ENCODE data around the gene CPSF3. TPM values are rescaled to one million over a fixed set of nuclear protein-coding genes. Genes with fewer than 3 reads are reported as not detected.

Gene CPSF3
- total RNA-seq, 1 experiment from 2014 or later, result 61.5 TPM

- H3K27me3 ChIP-seq (ENCODE audit: insufficient read depth, low read depth), result no peaks in the 10 kb centered on the region
- no peak for DNase-seq
- no peak overlapping the region for H3K4me3 ChIP-seq
- H3K9me2 ChIP-seq (ENCODE audit: insufficient read depth), result no peaks in the 10 kb centered on the region
- intact Hi-C loops (cut with micrococcal nuclease; ENCODE audit: unreplicated experiment), result no loop called here
- CTCF ChIA-PET, result no interaction called here
- H3F3A ChIP-seq (ENCODE audit: insufficient read depth, low read depth), result 0 out of 2 replicates have a peak, but pooled peaks cover 10% of the 10 kb centered on the region
- no TSS peak for BruUV-seq (replicated peaks)
- H2AFZ ChIP-seq, result no peak overlapping the region
- no peaks in the 10 kb centered on the region for H3K79me2 ChIP-seq (ENCODE audit: low read depth)
- no peak overlapping the region for H3K4me2 ChIP-seq
- peaks cover 52% of the 10 kb centered on the region for H3K36me3 ChIP-seq (ENCODE audit: low read depth)
- H3K4me1 ChIP-seq (replicated peaks; ENCODE audit: insufficient read depth), result no peaks in the 10 kb centered on the region
- no peaks in the 10 kb centered on the region for H4K20me1 ChIP-seq (ENCODE audit: insufficient read depth)
- no peaks in the 10 kb centered on the region for H3K9me3 ChIP-seq (ENCODE audit: insufficient read depth, low read depth)
- TF ChIP-seq EZH2 (IDR thresholded peaks at IDR 0.05; ENCODE audit: low read depth), result no peak
- no peak for TF ChIP-seq CTCF (conservative IDR thresholded peaks at IDR 0.05)
- POLR2A ChIA-PET (ENCODE audit: unreplicated experiment), result no interaction called here
- H3K27ac ChIP-seq, result no peak overlapping the region
These were observed 16.1 kb downstream of the CPSF3 start for GRCh38 chr2:9439536-9439935.

- Histone ChIP-seq H2AFZ (no peak overlapping the region), H3K27ac (no peak overlapping the region), H4K20me1 (ENCODE audit: insufficient read depth) (no peaks in the 10 kb centered on the region), H3K4me3 (no peak overlapping the region), H3K4me2 (no peak overlapping the region), H3K4me1 (replicated peaks; ENCODE audit: insufficient read depth) (no peaks in the 10 kb centered on the region), H3K9me2 (ENCODE audit: insufficient read depth) (no peaks in the 10 kb centered on the region), H3K9me3 (ENCODE audit: insufficient read depth, low read depth) (no peaks in the 10 kb centered on the region), H3K36me3 (ENCODE audit: low read depth) (peaks cover 52% of the 10 kb centered on the region), H3K27me3 (ENCODE audit: insufficient read depth, low read depth) (no peaks in the 10 kb centered on the region), H3F3A (ENCODE audit: insufficient read depth, low read depth) (0 out of 2 replicates have a peak, but pooled peaks cover 10% of the 10 kb centered on the region), H3K79me2 (ENCODE audit: low read depth) (no peaks in the 10 kb centered on the region)
- intact Hi-C loops (cut with micrococcal nuclease; ENCODE audit: unreplicated experiment), result no loop called here
- DNase-seq, result no peak
- POLR2A ChIA-PET (ENCODE audit: unreplicated experiment), result no interaction called here
- BruUV-seq (replicated peaks), result no TSS peak
- TF ChIP-seq EZH2 (IDR thresholded peaks at IDR 0.05; ENCODE audit: low read depth) (no peak), CTCF (conservative IDR thresholded peaks at IDR 0.05) (no peak)
- CTCF ChIA-PET, result no interaction called here
These were observed 16.7 kb downstream of the CPSF3 start for GRCh38 chr2:9440058-9440727.

GRCh38 chr2:9441556-9441955, 18.1 kb downstream of the CPSF3 start:
- ChIA-PET CTCF (no interaction called here), POLR2A (ENCODE audit: unreplicated experiment) (no interaction called here)
- no peaks in the 10 kb centered on the region for H3K79me2 ChIP-seq (ENCODE audit: low read depth)
- no peaks in the 10 kb centered on the region for H3K4me1 ChIP-seq (replicated peaks; ENCODE audit: insufficient read depth)
- no peaks in the 10 kb centered on the region for H3K9me2 ChIP-seq (ENCODE audit: insufficient read depth)
- 0 out of 2 replicates have a peak, but pooled peaks cover 10% of the 10 kb centered on the region for H3F3A ChIP-seq (ENCODE audit: insufficient read depth, low read depth)
- no peak for DNase-seq
- H3K27ac ChIP-seq, result no peak overlapping the region
- peaks cover 47% of the 10 kb centered on the region for H3K36me3 ChIP-seq (ENCODE audit: low read depth)
- no peak overlapping the region for H3K4me3 ChIP-seq
- H2AFZ ChIP-seq, result no peak overlapping the region
- no peak for TF ChIP-seq CTCF (conservative IDR thresholded peaks at IDR 0.05)
- TF ChIP-seq EZH2 (IDR thresholded peaks at IDR 0.05; ENCODE audit: low read depth), result no peak
- intact Hi-C loops (cut with micrococcal nuclease; ENCODE audit: unreplicated experiment), result no loop called here
- H3K4me2 ChIP-seq, result no peak overlapping the region
- BruUV-seq (replicated peaks), result no TSS peak
- H4K20me1 ChIP-seq (ENCODE audit: insufficient read depth), result no peaks in the 10 kb centered on the region
- no peaks in the 10 kb centered on the region for H3K9me3 ChIP-seq (ENCODE audit: insufficient read depth, low read depth)
- no peaks in the 10 kb centered on the region for H3K27me3 ChIP-seq (ENCODE audit: insufficient read depth, low read depth)
